PC-3 (cell line): ENCODE results near the gene ZBTB46.
A peak's percentile ranks its signal among the peaks of the same experiment; 100 is the strongest.

ENCODE experiments used
- EZH2 ChIP-seq: fragments of 300-600 bp; sonication (generic); IDR thresholded peaks from one replicate; pipeline ENCODE4 v1.6.1; 2017; ENCODE audit warnings: antibody characterized with exemption, mild to moderate bottlenecking, low read length; ENCODE audit not compliant: unreplicated experiment
- EZH2phosphoT487 ChIP-seq: fragments of 300-600 bp; sonication (generic); IDR thresholded peaks from 2 replicates; pipeline ENCODE4 v1.6.1; 2018; ENCODE audit warnings: mild to moderate bottlenecking, antibody characterized with exemption, low read length, borderline replicate concordance
- TF ChIP-seq, protein P1 (sequence below): fragments of 300-600 bp; sonication (generic); conservative IDR thresholded peaks from 2 replicates; pipeline ENCODE4 v1.5.1; 2017; ENCODE audit warnings: antibody characterized with exemption, low read depth, mild to moderate bottlenecking, low read length

GRCh38 chr20:63864545-63864977, 33.5 kb upstream of the ZBTB46 start:
- TF ChIP-seq, protein P1, sequence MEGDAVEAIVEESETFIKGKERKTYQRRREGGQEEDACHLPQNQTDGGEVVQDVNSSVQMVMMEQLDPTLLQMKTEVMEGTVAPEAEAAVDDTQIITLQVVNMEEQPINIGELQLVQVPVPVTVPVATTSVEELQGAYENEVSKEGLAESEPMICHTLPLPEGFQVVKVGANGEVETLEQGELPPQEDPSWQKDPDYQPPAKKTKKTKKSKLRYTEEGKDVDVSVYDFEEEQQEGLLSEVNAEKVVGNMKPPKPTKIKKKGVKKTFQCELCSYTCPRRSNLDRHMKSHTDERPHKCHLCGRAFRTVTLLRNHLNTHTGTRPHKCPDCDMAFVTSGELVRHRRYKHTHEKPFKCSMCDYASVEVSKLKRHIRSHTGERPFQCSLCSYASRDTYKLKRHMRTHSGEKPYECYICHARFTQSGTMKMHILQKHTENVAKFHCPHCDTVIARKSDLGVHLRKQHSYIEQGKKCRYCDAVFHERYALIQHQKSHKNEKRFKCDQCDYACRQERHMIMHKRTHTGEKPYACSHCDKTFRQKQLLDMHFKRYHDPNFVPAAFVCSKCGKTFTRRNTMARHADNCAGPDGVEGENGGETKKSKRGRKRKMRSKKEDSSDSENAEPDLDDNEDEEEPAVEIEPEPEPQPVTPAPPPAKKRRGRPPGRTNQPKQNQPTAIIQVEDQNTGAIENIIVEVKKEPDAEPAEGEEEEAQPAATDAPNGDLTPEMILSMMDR = 0 out of 2 replicates have a peak, but pooled peaks have one; percentile 6
- TF ChIP-seq EZH2 (no peak), EZH2phosphoT487 (no peak)
